ENCODE data around the gene UMODL1.

- no peak for TF ChIP-seq ZNF343 (CRISPR knock-in tag; IDR thresholded peaks at IDR 0.05)
- TF ChIP-seq HDAC1 (CRISPR knock-in tag; IDR thresholded peaks at IDR 0.05) = no peak
- no peak for TF ChIP-seq ZFP1 (CRISPR knock-in tag; IDR thresholded peaks at IDR 0.05)
- TF ChIP-seq ARHGAP35 (CRISPR knock-in tag; IDR thresholded peaks at IDR 0.05; ENCODE audit: borderline replicate concordance) = no peak
- TF ChIP-seq KDM2A (CRISPR knock-in tag; IDR thresholded peaks at IDR 0.05; ENCODE audit: borderline replicate concordance, low read depth) = no peak
Measured at GRCh38 chr21:42026082-42026435, 45.1 kb upstream of the UMODL1 start.
